AG10803 (cell line): ENCODE results near the gene HTR2B.
A peak's percentile ranks its signal among the peaks of the same experiment; 100 is the strongest.
"Not testable (repeated sequence)": the region's sequence is repeated elsewhere in the genome, so short reads cannot be mapped to it uniquely, and the experiment has no call there.

ENCODE experiments used
- DNase-seq: peaks from one replicate; pipeline ENCODE4 v3.0.0; 2010; ENCODE audit warnings: low read depth
- H3K4me3 ChIP-seq: 2 replicates; pipeline ENCODE4 v1.5.1; 2011; ENCODE audit warnings: mild to moderate bottlenecking, low read length, control low read depth
- CTCF ChIP-seq: conservative IDR thresholded peaks from 2 replicates; pipeline ENCODE4 v1.5.1; 2011; ENCODE audit warnings: mild to moderate bottlenecking, low read length, control low read depth, inconsistent platforms

HTR2B gene

DNA sequence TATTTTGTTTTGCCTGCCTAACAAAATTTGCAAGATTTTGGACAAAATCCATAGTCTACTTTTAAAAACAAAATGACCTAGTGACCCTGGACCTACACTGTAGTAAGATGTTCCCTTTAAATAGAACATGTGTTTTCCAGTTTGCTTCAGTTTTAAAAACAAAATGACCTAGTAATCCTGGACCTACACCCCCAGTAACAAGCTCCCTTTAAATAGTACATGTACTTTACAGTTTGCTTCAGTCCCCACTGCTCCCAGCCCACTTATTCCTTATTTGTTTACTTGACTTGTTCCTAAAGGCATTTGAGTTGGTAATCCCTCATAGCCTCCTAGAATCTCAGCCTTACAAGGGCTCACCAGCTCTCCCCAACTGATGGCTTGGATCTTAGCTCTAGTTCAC, 34.5 kb upstream of the HTR2B start:
- TF ChIP-seq CTCF: no peak
- H3K4me3 ChIP-seq: no peak overlapping the region
- DNase-seq: no peak

DNA sequence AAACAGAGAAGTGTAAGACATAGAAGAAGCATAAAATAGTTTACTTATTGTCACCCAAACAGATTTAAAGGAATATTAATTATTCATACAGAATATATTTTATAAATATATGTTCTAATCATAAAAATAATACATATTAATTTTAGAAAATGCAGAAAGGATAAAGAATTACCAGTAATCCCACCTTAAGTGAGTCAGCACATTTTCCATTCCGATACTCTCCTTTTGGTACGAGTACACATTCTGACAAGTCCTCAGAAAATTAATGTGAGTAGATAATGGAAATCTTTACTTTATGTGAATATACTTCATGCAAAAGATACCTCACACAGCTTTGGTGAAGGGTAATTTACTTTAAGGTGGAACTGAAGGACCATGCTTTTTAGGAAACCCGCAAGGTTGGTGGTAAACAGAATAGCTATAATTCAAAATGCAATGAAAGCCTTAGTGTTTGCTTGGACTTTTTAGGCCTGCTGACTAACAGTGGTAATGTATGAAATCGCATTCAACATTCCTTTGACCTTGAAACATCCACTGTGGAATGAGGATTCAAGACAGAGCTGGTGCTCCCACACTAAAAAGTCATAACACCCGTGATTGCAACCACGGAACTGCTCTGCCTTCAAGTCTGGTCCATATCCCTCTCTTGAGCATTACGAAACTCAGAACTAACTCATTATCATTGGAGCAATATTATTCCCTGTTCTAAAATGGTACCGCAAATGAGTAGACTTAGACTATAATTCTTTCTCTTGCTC, 28.1 kb upstream of the HTR2B start:
- peak; percentile 91 for DNase-seq
- TF ChIP-seq CTCF: no peak
- H3K4me3 ChIP-seq: no peak overlapping the region

- TF ChIP-seq CTCF: no peak
- H3K4me3 ChIP-seq: no peak overlapping the region
- DNase-seq: peak; percentile 53
These were observed 21.8 kb upstream of the HTR2B start for GRCh38 chr2:231146665-231147064.

DNA sequence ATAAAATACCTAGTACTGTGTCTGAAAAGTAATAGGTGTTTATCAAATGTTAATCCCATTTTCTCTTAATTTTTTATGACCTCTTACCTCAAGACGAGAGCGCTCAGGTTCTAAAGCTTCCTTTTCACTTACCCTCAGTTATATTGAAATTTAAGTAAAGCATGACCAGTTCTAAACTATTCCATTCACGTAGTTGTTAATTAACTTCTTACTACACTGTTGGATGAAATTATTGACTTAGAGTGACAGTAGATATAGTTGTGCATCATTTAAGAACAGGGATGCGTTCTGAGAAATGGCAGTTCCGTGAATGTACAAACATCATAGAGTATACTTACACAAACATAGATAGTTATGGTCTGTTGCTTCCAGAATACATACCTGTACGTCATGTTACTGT, 20.1 kb upstream of the HTR2B start:
- TF ChIP-seq CTCF: no peak
- DNase-seq: no peak
- H3K4me3 ChIP-seq: no peak overlapping the region

- DNase-seq, H3K4me3 ChIP-seq: not testable (repeated sequence)
These were observed 16.0 kb upstream of the HTR2B start for GRCh38 chr2:231140808-231141207.

- H3K4me3 ChIP-seq: no peak overlapping the region
- no peak for TF ChIP-seq CTCF
- no peak for DNase-seq
These were observed 15.0 kb upstream of the HTR2B start for GRCh38 chr2:231139796-231140195.

- H3K4me3 ChIP-seq: no peak overlapping the region
- TF ChIP-seq CTCF: no peak
- no peak for DNase-seq
These were observed 13.9 kb upstream of the HTR2B start for GRCh38 chr2:231138699-231139098.
